Measurements from ENCODE around the gene TTC23.

- no peak for TF ChIP-seq ZNF282 (CRISPR knock-in tag; IDR thresholded peaks at IDR 0.05)
- no peak for TF ChIP-seq ZBTB8A (IDR thresholded peaks at IDR 0.05; ENCODE audit: partially characterized antibody)
- TF ChIP-seq POLR2A (conservative IDR thresholded peaks at IDR 0.05), result no peak
- TF ChIP-seq ZNF707 (CRISPR knock-in tag; conservative IDR thresholded peaks at IDR 0.05), result no peak
- TF ChIP-seq YY1 (IDR thresholded peaks at IDR 0.05; ENCODE audit: borderline replicate concordance in 1 of 3, control insufficient read depth in 1 of 3, extremely low read depth in 1 of 3, insufficient read depth in 3 of 3, insufficient read length in 1 of 3, insufficient replicate concordance in 2 of 3, low read depth in 1 of 3, low read length in 2 of 3), result no peak
Measured at GRCh38 chr15:99100245-99101173, 148.9 kb downstream of the TTC23 start.

Measured in K562 (cell line).